Uterus (tissue), 2 donors: ENCODE measurements around the gene PITPNM2.

Source experiments
- CTCF ChIP-seq, 4 experiments: fragments of 200-600 bp in 2 of 4; fragments of 450-650 bp in 2 of 4; sonication (generic) in 2 of 4; IDR thresholded peaks; one replicate each; pipeline ENCODE4 v1.5.1; 2016 to 2019; ENCODE audit warnings: antibody characterized with exemption in 4 of 4, mild to moderate bottlenecking in 2 of 4, moderate library complexity in 1 of 4
- POLR2A ChIP-seq, 2 donors: fragments of 450-650 bp; IDR thresholded peaks; one replicate each; pipeline ENCODE4 v1.6.1; 2016; ENCODE audit warnings: antibody characterized with exemption in 2 of 2, mild to moderate bottlenecking in 1 of 2, moderate library complexity in 1 of 2

DNA sequence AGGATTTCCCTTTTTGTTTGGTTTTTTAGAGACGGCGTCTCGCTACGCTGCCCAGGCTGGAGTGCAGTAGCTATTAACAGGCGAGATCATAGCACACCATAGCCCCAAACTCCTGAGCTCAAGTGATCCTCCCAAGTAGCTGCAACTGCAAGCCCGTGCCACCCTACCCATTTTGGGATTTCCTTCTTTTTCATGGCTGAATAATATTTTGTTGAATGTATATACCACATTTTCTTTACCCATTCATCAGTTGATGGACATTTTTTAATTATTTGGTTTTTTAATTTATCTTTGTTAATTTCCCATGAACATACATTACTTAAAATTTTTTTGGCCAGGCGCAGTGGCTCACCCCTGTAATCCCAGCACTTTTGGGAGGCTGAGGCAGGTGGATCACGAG lies 15.2 kb downstream of the PITPNM2 start:
- no peak for TF ChIP-seq CTCF (IDR thresholded peaks at IDR 0.05)
- no peak for TF ChIP-seq POLR2A (IDR thresholded peaks at IDR 0.05)
